Head of caudate nucleus (tissue), 42 donors: Measurements from ENCODE around the gene AGAP1.
"Not testable (repeated sequence)": the region's sequence is repeated elsewhere in the genome, so short reads cannot be mapped to it uniquely, and the experiment has no call there.

Experiments
- DNase-seq, 42 donors: peaks; one replicate each; pipeline versions ENCODE4 v3.0.0 to v3.0.0-alpha.2; 2020 to 2021; ENCODE audit warnings: mixed read lengths in 7 of 42
- intact Hi-C: fragments of 100-400 bp; cut with DNase I; formaldehyde crosslinking; loops from one replicate; pipeline ENCODE4 v1.15.0; 2022

AGAP1 gene

GRCh38 chr2:236085211-236085610 lies 591.4 kb downstream of the AGAP1 start:
- intact Hi-C loops, result no loop called here
- peak in 8 of 42 donors; percentile 10 to 56 (median 27) for DNase-seq

- DNase-seq, result peak in 2 of 42 donors; percentile 13 to 26
- intact Hi-C loops, result no loop called here
Measured at GRCh38 chr2:236085647-236086046, 591.8 kb downstream of the AGAP1 start.

GRCh38 chr2:236086403-236086970 lies 592.6 kb downstream of the AGAP1 start:
- no peak for DNase-seq
- intact Hi-C loops, result no loop called here

- intact Hi-C loops, result no loop called here
- peak in 1 of 42 donors; percentile 9 for DNase-seq
Measured at GRCh38 chr2:236086971-236087465, 593.2 kb downstream of the AGAP1 start.

- DNase-seq, result no peak
- intact Hi-C loops, result no loop called here
Measured at GRCh38 chr2:236088368-236089057, 594.7 kb downstream of the AGAP1 start.

GRCh38 chr2:236089271-236090026 lies 595.6 kb downstream of the AGAP1 start:
- no peak for DNase-seq
- intact Hi-C loops, result no loop called here

- DNase-seq, result peak in 1 of 42 donors; percentile 3
- intact Hi-C loops, result no loop called here
Measured at GRCh38 chr2:236090027-236090382, 596.2 kb downstream of the AGAP1 start.

GRCh38 chr2:236090826-236091225 lies 597.0 kb downstream of the AGAP1 start:
- DNase-seq, intact Hi-C loops: not testable (repeated sequence)

GRCh38 chr2:236092714-236093113 lies 598.9 kb downstream of the AGAP1 start:
- no peak for DNase-seq
- intact Hi-C loops, result no loop called here

- intact Hi-C loops, result no loop called here
- no peak for DNase-seq
Measured at GRCh38 chr2:236093134-236093533, 599.3 kb downstream of the AGAP1 start.

GRCh38 chr2:236095504-236095903 lies 601.7 kb downstream of the AGAP1 start:
- intact Hi-C loops, result no loop called here
- no peak for DNase-seq

- DNase-seq, result no peak
- intact Hi-C loops, result no loop called here
Measured at GRCh38 chr2:236101311-236101950, 607.6 kb downstream of the AGAP1 start.

GRCh38 chr2:236102971-236103370 lies 609.1 kb downstream of the AGAP1 start:
- peak in 1 of 42 donors; percentile 19 for DNase-seq
- intact Hi-C loops, result no loop called here

- intact Hi-C loops, result no loop called here
- DNase-seq, result no peak
Measured at GRCh38 chr2:236103981-236104380, 610.1 kb downstream of the AGAP1 start.

- DNase-seq, result peak in 1 of 42 donors; percentile 16
Measured at GRCh38 chr2:236105955-236106607, 612.2 kb downstream of the AGAP1 start.

GRCh38 chr2:236106761-236107160 lies 612.9 kb downstream of the AGAP1 start:
- peak in 1 of 42 donors; percentile 27 for DNase-seq
- intact Hi-C loops, result no loop called here

More at GRCh38 chr2:236105955-236106607, 612.2 kb downstream of the AGAP1 start:
- intact Hi-C loops, result no loop called here

- peak in 1 of 42 donors; percentile 14 for DNase-seq
- intact Hi-C loops, result no loop called here
Measured at GRCh38 chr2:236107536-236107935, 613.7 kb downstream of the AGAP1 start.

- DNase-seq, result peak in 35 of 42 donors; percentile 14 to 72 (median 39)
Measured at GRCh38 chr2:236107942-236108625, 614.2 kb downstream of the AGAP1 start.

More at GRCh38 chr2:236107942-236108625, 614.2 kb downstream of the AGAP1 start:
- intact Hi-C loops, result no loop called here
